ENCODE measurements around the gene CAMSAP2.

Gene CAMSAP2, protein sequence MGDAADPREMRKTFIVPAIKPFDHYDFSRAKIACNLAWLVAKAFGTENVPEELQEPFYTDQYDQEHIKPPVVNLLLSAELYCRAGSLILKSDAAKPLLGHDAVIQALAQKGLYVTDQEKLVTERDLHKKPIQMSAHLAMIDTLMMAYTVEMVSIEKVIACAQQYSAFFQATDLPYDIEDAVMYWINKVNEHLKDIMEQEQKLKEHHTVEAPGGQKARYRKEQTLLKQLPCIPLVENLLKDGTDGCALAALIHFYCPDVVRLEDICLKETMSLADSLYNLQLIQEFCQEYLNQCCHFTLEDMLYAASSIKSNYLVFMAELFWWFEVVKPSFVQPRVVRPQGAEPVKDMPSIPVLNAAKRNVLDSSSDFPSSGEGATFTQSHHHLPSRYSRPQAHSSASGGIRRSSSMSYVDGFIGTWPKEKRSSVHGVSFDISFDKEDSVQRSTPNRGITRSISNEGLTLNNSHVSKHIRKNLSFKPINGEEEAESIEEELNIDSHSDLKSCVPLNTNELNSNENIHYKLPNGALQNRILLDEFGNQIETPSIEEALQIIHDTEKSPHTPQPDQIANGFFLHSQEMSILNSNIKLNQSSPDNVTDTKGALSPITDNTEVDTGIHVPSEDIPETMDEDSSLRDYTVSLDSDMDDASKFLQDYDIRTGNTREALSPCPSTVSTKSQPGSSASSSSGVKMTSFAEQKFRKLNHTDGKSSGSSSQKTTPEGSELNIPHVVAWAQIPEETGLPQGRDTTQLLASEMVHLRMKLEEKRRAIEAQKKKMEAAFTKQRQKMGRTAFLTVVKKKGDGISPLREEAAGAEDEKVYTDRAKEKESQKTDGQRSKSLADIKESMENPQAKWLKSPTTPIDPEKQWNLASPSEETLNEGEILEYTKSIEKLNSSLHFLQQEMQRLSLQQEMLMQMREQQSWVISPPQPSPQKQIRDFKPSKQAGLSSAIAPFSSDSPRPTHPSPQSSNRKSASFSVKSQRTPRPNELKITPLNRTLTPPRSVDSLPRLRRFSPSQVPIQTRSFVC (N-terminal part only)

DNA sequence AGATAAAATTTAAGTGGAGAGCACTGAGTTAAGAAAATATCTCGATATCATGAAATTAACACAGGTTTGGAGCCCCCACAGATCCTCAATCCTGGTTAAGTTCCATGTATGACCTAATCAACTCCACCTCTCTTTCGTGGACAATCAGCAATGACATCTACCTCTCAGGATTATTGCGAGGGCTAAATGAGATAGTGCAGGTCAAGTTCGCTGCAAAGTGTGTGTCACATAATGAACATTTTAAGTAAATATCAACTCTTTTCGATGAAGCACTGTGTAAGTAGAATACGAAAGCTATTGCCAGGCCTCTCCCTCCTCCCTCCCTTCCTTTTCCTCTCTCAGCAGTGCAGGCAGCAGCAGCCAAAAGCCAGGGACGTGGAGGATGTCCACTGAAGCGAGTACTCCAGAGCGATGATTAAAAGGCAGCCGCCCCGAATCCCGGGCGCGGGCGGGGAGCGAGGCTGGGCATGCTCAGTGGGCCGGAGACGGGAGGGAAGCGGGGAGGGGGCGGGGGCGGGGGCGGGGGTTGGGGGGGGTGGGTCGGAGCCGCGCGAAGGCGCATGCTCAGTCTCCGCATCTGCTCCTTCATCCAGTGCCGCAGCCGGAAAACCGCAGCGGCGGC is at the start of gene CAMSAP2:
TSS of gene CAMSAP2 (plus strand) at position 567 of the 622 bp plus-strand sequence. CDS start 935 bp downstream, outside the sequence.
- peak; percentile 72 for DNase-seq

DNA sequence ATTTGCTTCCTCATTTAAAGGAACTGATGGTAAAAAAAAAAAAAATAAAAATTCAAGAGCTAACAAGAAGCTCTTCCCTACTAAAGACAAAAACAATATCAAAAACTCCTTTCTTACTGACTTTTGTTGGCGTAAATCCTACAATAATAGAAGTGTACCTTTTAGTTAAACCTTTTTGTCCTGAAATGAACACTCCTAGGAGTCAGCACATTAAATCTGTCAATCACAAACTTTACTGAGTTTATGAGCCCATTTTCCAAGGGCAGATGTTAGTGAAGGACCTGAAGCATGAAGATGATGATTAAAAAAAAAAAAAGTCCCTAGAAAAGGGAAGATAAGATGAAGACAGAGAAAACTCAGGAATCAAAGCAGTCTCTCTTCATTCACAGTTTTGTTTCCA is 46.4 kb upstream of the CAMSAP2 start:
- no peak for DNase-seq

DNA sequence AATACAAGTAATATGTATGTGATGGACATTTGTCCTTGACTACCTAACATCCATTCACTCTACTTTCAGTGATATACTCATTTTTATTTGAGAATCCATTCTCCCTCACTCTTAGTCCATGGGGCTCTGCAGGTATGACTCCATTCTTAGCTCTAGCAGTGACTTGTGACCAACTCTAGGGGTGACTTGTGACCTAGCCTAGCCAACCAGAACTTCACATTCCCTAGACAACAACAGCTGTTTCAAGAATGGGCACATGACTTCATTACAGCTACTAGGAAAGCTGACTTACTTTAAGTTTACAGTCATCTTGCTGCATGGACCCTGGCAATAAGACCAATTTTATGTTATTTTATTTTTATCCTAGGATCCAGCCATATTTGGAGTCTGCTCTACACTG is 45.4 kb upstream of the CAMSAP2 start:
- no peak for DNase-seq

GRCh38 chr1:200694738-200695137 is 44.0 kb upstream of the CAMSAP2 start:
- no peak for DNase-seq

DNA sequence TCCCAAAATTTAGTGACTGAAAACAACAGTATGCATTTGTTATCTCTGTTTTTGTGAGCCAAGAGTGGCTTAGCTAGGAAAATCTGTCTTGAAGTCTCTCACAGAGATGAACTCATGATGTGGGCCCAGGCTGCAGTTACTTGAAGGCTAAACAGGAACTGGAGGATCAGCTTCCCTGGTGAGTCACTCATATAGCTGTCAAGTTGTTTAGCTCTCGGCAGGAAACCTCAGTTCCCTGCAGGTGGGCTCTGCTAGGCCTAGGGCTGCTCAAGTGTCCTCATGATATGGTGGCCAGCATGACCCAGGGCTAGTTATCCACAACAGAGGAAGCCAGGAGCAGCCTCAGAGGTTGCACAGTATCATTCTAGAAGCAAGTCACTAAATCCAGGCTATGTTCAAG is 38.8 kb upstream of the CAMSAP2 start:
- no peak for DNase-seq

GRCh38 chr1:200704986-200705500 is 33.6 kb upstream of the CAMSAP2 start:
- no peak for DNase-seq

DNA sequence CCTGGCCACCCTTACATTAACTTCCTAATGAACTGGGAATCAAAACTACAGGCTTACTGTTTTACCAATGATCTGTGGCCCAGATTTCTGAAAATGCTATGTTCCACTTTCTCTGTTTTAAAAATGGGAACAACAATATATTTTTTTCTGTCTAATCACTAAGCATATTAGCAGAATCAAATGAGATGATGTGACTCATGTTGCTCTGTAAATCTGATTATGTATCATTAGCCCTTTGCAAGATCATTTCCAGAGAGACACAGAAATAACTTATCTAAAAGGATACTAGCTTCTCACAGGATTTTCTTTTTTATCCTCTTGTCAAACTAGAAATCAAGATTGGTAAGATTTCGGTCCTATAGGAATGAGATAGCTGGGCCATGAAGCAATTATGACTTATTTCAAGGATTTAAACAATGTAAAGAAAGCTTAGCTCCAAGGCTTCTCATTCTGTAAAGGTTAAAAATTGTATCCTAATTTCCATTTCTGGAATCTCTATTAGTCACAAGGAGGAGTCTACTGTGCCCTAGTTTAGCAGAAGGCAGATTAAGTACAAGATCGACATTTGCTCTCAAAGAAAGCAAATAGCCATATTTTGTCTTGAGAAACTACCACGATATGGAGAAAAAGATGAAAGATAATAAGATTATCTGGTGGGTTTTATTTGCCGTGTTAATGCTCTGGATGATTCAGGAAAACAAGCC is 32.4 kb upstream of the CAMSAP2 start:
- no peak for DNase-seq

DNA sequence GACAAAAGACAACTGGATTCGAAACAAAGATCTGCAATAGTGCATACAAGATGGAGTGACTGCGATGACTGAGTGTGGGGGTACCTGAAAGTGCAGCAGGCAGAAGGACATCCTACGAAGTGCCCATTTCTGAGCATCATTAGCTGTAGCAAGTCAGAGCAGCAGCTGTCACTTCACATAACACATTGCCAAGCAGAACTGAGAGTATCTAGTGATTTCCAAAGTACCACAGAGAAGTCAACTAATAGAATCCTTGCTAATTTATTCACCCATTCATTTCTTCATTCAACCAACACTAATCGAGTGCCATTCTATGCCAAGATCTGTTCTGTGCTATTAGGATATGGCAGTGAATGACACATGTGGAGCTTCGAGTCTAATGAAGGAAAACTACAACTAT is 31.6 kb upstream of the CAMSAP2 start:
- no peak for DNase-seq

DNA sequence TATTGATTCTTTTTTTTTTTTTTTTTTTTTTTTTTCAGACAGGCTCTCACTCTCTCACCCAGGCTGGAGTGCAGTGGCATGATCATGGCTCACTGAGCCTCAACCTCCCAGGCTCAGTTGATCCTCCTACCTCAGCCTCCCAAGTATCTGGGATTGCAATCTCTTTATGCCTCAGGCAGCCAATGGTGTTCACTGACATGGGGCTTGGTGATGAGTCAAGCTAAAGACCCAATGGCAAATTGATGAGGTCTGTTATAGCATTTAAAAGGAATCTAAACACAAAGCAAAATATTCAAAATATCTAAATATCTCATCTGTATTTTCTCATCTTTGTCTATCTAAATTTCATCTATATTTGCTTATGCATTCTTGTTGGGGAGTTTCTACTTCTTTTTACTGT is 30.5 kb upstream of the CAMSAP2 start:
- no peak for DNase-seq

GRCh38 chr1:200708769-200709168 is 29.9 kb upstream of the CAMSAP2 start:
- no peak for DNase-seq

- DNase-seq = no peak
These were observed 28.5 kb upstream of the CAMSAP2 start for GRCh38 chr1:200710166-200710565.

GRCh38 chr1:200714504-200715187 is 24.0 kb upstream of the CAMSAP2 start:
- no peak for DNase-seq

- no peak for DNase-seq
These were observed 18.5 kb upstream of the CAMSAP2 start for GRCh38 chr1:200720199-200720598.

DNA sequence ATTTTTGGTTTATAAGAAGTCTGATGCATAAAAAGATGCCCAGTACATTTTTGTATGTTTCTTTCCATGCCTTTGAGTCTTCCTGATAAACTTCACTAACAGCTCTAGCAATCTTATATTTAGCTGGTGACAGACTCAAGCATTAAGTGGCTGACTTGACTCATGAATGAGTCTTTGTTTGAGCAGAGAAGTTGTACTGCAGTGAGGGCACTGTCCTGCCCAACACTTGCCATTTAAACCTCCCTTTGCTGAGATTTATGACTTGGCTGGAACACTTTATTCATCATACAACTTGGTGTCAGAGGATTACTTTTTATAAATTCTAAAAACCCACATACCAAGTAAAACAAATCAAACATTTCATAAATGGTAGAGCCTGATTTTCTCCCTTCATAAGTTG is 14.6 kb upstream of the CAMSAP2 start:
- DNase-seq = no peak

DNA sequence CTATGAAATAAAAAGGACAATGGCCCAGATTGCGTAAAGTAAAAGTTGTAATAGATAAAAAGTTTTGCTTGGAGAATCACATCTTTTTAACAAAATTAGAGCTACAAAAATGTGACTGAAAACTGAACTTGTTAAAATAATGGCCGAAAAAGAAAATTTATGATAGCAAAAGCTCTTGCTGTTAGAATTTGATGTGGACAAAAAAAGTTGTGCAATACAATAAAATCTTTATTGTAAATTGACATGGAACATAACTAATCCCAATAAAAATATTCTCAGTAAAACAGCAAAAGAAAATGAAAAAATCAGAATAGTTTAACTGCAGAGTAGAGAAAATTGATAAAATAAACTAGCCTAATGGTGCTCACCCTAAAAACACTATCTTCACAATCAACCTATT is 11.4 kb upstream of the CAMSAP2 start:
- DNase-seq = no peak

DNA sequence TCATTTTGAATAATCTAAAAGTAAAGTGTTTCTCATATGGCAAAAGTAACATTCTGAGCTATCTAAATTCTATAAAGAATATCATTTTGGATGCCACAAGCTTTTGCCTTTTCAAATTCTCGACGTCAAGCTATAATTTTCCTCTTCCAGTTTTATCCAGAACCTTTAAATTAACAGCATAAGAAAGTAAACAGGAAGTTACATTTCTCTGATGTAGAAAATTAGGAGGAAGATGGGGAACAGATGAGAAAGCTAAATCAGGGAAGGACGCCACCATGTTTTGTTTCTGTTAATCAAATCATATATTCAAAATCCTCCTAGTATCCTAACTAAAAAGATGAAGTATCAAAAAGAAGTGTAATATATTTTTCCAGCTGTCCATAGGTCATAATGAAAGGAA is 8.8 kb upstream of the CAMSAP2 start:
- no peak for DNase-seq

GRCh38 chr1:200731654-200732332 is 6.9 kb upstream of the CAMSAP2 start:
- no peak for DNase-seq

- DNase-seq = no peak
These were observed 6.3 kb upstream of the CAMSAP2 start for GRCh38 chr1:200732438-200732837.

DNA sequence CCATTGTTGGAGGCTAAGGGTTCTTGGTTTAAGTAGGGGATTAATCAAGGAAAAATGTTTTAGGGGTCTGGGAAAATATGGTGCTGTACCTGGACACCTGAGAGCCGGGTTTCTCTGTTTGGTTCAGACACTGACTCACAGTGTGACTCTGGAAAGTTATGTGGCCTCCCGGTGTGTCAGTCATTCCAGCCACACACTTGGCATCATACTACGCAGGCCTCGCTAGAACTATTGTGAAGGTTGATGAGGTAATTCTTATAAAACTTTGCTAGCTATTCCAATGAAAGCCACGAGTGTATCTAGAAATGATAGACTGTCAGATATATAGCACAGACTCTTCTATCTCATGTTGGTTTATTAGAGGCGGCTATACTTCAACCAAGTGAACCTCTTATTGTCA is 4.8 kb upstream of the CAMSAP2 start:
- DNase-seq = no peak

DNA sequence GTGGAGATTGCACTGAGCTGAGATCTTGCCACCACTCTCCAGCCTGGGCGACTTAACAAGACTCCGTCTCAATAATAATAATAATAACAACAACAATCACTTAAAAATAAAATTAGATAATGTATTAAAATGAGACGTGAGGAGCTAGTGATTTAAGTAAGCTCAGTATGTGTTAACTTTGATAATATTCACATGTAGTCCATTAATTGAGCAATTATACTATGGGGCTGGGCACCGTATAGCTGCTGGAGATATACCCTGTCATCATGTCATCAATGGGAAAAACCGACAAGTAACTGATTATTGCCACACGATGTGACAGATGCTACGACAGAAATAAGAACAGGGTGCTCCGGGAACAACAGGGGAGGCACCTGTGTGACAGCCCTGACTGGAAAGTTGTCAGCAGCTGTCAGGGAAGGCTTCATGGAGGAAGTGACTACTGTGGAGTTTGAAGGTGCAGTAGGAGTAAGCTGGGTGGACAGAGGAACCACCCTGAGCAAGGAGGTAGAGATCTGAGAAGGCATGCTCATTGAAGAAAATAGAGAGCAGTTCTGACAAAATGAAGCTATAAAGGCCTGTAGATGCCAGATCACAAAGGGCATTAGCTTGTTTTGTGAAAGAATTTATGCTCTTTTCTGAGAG is 924 bp upstream of the CAMSAP2 start:
- DNase-seq = no peak

Measured in CD4-positive, alpha-beta T cell treated with Interleukin-12 subunit alpha and Interleukin-12 subunit beta, for 1 hour (primary cell).